GM06990 (cell line): ENCODE measurements around the gene NBEA.

Experiments
- DNase-seq: peaks from one replicate; pipeline ENCODE4 v3.0.0-alpha.2; 2011; ENCODE audit not compliant: insufficient read length; ENCODE audit errors: extremely low read depth
- H3K27me3 ChIP-seq: replicated peaks from 2 replicates; pipeline ENCODE4 v1.6.0; 2011; ENCODE audit warnings: low read length; ENCODE audit not compliant: control insufficient read depth, insufficient read depth
- H3K36me3 ChIP-seq: 2 replicates; pipeline ENCODE4 v1.5.1; 2011; ENCODE audit warnings: low read length; ENCODE audit not compliant: control insufficient read depth, insufficient read depth
- H3K4me3 ChIP-seq: replicated peaks from 2 replicates; pipeline ENCODE4 v1.5.1; 2011; ENCODE audit warnings: low read depth, mild to moderate bottlenecking, control low read depth, low read length
- CTCF ChIP-seq: IDR thresholded peaks from 2 replicates; pipeline ENCODE4 v1.5.1; 2011; ENCODE audit warnings: low read length, control low read depth, mild to moderate bottlenecking, inconsistent platforms; ENCODE audit not compliant: insufficient read depth, poor library complexity, severe bottlenecking

The NBEA gene

DNA sequence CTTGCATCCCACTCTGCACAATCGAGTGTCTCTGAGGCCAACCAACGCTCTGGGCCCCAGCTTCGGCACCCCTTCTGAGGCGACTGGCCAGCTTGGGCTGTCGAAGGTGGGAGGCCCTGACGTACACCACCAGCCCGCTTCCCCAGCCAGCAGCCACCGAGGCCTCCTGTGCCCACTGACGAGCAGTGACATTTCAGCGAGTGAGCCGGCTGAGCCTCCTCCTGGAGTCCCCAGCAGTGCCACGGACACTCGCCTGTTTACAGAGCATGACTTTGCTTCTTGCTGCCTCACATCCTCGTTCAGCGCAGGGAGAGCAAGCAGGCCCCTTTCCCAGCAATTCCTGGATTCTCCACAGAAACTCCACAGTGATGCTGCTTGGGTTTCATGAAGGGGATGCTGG is 774.7 kb downstream of the NBEA start:
- Histone ChIP-seq H3K27me3 (no peaks in the 10 kb centered on the region), H3K36me3 (no peaks in the 10 kb centered on the region), H3K4me3 (no peak overlapping the region)
- no peak for TF ChIP-seq CTCF
- no peak for DNase-seq

GRCh38 chr13:35718084-35718483 is 776.0 kb downstream of the NBEA start:
- no peak for TF ChIP-seq CTCF
- Histone ChIP-seq H3K36me3 (no peaks in the 10 kb centered on the region), H3K4me3 (no peak overlapping the region), H3K27me3 (no peaks in the 10 kb centered on the region)
- DNase-seq: no peak

GRCh38 chr13:35720290-35720689 is 778.2 kb downstream of the NBEA start:
- Histone ChIP-seq H3K4me3 (no peak overlapping the region), H3K36me3 (no peaks in the 10 kb centered on the region), H3K27me3 (no peaks in the 10 kb centered on the region)
- DNase-seq: no peak
- no peak for TF ChIP-seq CTCF

DNA sequence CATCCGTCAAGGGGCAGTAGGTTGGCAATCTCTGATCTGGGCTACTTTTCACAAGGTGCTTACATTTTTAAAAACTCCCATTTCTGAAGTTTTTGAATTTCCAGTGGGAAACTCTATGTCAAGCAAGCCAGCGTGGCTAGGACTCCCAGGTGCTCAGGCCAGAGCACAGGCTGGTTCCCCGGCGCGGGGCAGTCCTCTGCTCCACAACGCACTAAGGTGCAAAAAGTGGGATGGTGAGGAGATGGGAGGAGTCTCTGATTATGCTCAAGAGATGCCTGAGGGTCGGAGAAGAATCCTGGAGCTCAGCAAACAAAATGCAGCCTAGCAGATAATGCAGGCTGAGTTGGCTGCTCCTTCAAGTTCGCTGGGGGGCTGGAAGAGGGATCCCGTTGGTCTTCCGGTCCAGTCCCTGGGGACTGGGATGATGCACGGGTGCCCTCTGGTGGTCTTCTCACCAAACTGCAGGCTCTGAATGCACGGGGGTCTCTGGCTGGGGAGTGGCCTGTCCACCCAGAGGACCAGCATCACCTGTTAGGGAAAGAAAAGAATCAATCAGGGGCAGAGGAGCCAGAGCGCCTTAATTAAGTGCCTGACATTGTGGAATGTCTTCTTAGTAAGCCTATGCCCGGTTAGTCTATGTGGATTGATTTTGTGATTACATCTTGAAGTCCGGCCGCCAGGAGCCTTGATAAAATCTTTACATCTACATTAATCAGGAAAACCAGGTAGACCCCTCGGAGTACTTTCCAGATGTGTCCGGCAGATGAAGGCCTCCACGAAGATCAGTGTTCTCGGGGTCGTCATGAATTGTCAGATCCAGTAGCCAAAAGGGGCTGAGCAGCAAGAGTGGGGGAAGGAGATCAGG is 778.9 kb downstream of the NBEA start:
- Histone ChIP-seq H3K27me3 (no peaks in the 10 kb centered on the region), H3K4me3 (peak overlapping the region; percentile 26; the same call in 1 of the 2 replicates), H3K36me3 (no peaks in the 10 kb centered on the region)
- TF ChIP-seq CTCF: peak; percentile 98
- no peak for DNase-seq
